ENCODE measurements around the gene STXBP5. TPM values are rescaled to one million over a fixed set of nuclear protein-coding genes. Genes with fewer than 3 reads are reported as not detected.

The STXBP5 gene
- total RNA-seq, 3 donors from 2014 or later = 42.0 to 71.1 (median 47.8) TPM

DNA sequence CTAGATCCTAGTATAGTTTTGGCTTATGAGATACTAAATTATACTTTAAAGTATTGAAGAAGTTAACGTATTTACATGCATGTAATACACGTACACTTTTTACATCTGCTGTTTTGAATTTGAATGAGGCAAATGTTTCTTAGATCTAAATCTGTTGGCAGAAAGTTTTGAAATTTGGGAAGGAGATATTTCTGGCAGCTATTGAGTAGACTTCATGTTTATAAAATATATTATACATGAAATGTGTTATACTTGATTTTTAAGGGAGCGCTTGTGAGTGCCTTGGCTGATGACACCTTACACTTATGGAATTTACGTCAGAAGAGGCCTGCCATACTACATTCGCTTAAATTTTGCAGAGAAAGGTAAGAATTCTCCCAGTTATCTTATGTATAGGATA, 34.7 kb downstream of the STXBP5 start:
- ATAC-seq = no peak
- Histone ChIP-seq H3K9me3 (no peaks in the 10 kb centered on the region), H3K4me3 (no peak overlapping the region), H3K36me3 (ENCODE audit: low read depth) (no peaks in the 10 kb centered on the region), H3K4me1 (ENCODE audit: low read depth) (no peaks in the 10 kb centered on the region)
- intact Hi-C loops (cut with DNase I, micrococcal nuclease) = no loop called here
- no peak for DNase-seq
- TF ChIP-seq, protein P1, sequence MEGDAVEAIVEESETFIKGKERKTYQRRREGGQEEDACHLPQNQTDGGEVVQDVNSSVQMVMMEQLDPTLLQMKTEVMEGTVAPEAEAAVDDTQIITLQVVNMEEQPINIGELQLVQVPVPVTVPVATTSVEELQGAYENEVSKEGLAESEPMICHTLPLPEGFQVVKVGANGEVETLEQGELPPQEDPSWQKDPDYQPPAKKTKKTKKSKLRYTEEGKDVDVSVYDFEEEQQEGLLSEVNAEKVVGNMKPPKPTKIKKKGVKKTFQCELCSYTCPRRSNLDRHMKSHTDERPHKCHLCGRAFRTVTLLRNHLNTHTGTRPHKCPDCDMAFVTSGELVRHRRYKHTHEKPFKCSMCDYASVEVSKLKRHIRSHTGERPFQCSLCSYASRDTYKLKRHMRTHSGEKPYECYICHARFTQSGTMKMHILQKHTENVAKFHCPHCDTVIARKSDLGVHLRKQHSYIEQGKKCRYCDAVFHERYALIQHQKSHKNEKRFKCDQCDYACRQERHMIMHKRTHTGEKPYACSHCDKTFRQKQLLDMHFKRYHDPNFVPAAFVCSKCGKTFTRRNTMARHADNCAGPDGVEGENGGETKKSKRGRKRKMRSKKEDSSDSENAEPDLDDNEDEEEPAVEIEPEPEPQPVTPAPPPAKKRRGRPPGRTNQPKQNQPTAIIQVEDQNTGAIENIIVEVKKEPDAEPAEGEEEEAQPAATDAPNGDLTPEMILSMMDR (IDR thresholded peaks at IDR 0.05) = no peak

DNA sequence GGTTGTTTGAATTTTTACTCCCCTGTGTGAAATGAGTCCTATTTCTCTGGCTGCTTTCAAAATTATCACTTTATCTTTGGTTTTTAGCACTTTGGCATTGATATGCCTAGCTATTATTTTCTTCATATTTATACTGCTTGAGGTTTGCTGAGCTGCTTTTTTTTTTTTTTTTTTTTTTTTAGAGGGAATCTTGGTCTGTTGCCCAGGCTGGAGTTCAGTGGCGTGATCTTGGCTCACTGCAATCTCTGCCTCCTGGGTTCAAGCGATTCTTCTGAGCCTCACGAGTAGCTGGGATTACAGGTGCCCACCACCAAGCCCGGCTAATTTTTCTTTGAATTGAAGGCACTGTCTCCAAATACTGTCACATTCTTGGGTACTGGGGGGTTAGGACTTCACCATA, 40.6 kb downstream of the STXBP5 start:
- Histone ChIP-seq H3K4me3 (no peak overlapping the region), H3K36me3 (ENCODE audit: low read depth) (no peaks in the 10 kb centered on the region), H3K9me3 (no peaks in the 10 kb centered on the region), H3K4me1 (ENCODE audit: low read depth) (no peaks in the 10 kb centered on the region)
- TF ChIP-seq, protein P1 (IDR thresholded peaks at IDR 0.05) = no peak
- intact Hi-C loops (cut with DNase I, micrococcal nuclease) = no loop called here
- no peak for DNase-seq
- ATAC-seq = no peak

DNA sequence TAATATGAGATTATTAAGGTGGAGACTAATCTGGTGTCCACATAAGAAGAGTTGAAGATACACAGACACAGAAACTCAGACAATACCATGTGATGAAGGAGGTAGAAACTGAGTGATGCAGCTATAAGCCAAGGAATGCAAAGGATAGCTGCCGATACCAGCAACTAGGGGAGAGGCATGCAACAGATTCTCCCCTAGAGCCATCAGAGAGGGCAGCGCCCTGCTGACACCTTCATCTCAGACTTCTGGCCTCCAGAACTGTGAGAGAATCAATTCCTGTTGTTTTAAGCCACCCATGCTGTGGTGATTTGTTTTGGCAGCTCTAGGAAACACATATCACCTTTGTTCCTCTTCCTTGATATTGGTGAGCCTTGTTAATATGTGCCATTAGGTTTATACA, 41.5 kb downstream of the STXBP5 start:
- ATAC-seq (no peak), DNase-seq (no peak)
- H3K9me3 ChIP-seq = no peaks in the 10 kb centered on the region
- no peaks in the 10 kb centered on the region for H3K36me3 ChIP-seq (ENCODE audit: low read depth)
- H3K4me1 ChIP-seq (ENCODE audit: low read depth) = no peaks in the 10 kb centered on the region
- intact Hi-C loops (cut with DNase I, micrococcal nuclease) = no loop called here
- TF ChIP-seq, protein P1 (IDR thresholded peaks at IDR 0.05) = no peak
- H3K4me3 ChIP-seq = no peak overlapping the region

DNA sequence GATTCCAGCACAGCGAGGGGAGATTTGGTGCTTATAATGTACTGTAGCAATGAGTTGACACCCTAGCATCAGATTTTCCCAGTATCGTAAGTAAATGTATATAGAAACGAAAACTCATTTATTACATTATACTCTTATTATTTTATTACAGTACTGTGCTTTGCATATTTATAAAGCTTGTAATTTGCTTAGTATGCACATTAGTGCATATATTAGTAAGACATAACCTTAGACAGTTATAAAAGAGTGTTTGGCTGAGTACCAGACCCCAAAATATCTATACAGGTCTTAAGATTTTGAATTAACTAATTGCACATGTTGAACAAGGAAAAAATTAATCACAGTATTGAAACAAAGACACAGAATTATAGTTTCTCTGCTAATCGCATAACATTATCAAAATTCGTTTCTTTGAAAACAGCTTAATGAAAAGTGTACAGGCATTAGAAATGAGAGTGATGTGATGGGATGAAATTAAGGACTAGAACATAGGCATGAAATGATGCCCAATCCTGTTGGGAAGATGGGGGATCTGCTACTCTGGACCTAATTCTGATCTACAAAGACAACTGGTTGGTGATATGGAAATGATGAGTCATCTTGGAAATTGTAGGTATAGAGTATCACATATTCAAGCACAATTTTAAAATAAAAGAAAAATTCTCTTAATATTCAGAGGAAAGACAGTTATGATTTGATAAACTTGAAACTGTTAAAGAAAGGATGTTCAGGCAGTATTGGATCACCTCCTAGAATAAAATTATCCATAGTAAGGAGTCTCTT, 42.8 kb downstream of the STXBP5 start:
- Histone ChIP-seq H3K4me1 (ENCODE audit: low read depth) (no peaks in the 10 kb centered on the region), H3K36me3 (ENCODE audit: low read depth) (peaks cover 4% of the 10 kb centered on the region), H3K4me3 (no peak overlapping the region), H3K9me3 (no peaks in the 10 kb centered on the region)
- TF ChIP-seq, protein P1 (IDR thresholded peaks at IDR 0.05) = no peak
- intact Hi-C loops (cut with DNase I, micrococcal nuclease) = no loop called here
- ATAC-seq (no peak), DNase-seq (no peak)

DNA sequence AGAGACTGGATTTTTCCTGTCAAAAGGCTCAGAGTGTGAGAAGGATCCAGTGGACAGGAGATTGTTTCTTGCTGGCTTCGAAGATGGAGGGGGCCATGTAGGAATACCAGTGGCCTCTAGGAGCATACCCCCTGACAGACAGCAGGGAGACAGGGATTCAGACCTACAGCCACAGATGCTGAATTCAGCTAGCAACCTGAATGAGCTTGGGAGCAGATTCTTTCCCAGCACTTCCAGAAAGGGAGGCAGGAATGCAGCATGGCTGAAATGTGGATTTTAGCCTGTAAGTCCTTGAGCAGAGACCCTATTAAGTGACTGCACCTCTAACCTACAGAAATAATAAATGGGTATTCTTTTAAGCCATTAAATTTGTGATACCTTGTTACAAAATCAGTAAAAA, 44.6 kb downstream of the STXBP5 start:
- DNase-seq (no peak), ATAC-seq (no peak)
- no peak overlapping the region for H3K4me3 ChIP-seq
- intact Hi-C loops (cut with DNase I, micrococcal nuclease) = no loop called here
- H3K36me3 ChIP-seq (ENCODE audit: low read depth) = peaks cover 4% of the 10 kb centered on the region
- TF ChIP-seq, protein P1 (IDR thresholded peaks at IDR 0.05) = no peak
- H3K9me3 ChIP-seq = no peaks in the 10 kb centered on the region
- no peaks in the 10 kb centered on the region for H3K4me1 ChIP-seq (ENCODE audit: low read depth)

Measured in mucosa of descending colon (tissue), 3 donors.